Heart left ventricle (tissue), 16 donors: ENCODE results near the gene PI4K2A. TPM values are rescaled to one million over a fixed set of nuclear protein-coding genes. Genes with fewer than 3 reads are reported as not detected.

Experiments used
- ATAC-seq, 4 donors: fragments of 200-7000 bp; cut with Tn5 transposase; one replicate each; pipeline ENCODE4 v1.9.1; 2020 to 2022; ENCODE audit warnings: moderate library complexity in 4 of 4, mild to moderate bottlenecking in 3 of 4, moderate number of reproducible peaks in 1 of 4
- DNase-seq, 5 donors: peaks; one replicate each; pipeline ENCODE4 v3.0.0-alpha.2; 2020
- H3K27ac ChIP-seq, 12 donors: fragments of 200-600 bp; sonication (generic) in 4 of 12; one replicate each; pipeline versions ENCODE4 v1.5.0 to v1.8.0; 2016 to 2022; ENCODE audit warnings: mild to moderate bottlenecking in 2 of 12
- H3K27me3 ChIP-seq, 9 donors: fragments of 200-600 bp; sonication (generic) in 2 of 9; one replicate each; pipeline versions ENCODE4 v1.5.1 to v1.8.0; 2016 to 2022; ENCODE audit warnings: mild to moderate bottlenecking in 3 of 9
- H3K36me3 ChIP-seq, 9 donors: fragments of 200-600 bp; sonication (generic) in 2 of 9; one replicate each; pipeline versions ENCODE4 v1.5.0 to v1.8.0; 2018 to 2022; ENCODE audit warnings: mild to moderate bottlenecking in 2 of 9
- H3K4me1 ChIP-seq, 12 donors: fragments of 200-600 bp; sonication (generic) in 4 of 12; one replicate each; pipeline versions ENCODE4 v1.5.0 to v1.8.0; 2016 to 2022; ENCODE audit warnings: mild to moderate bottlenecking in 3 of 12
- H3K4me3 ChIP-seq, 12 donors: fragments of 200-600 bp; sonication (generic) in 4 of 12; one replicate each; pipeline versions ENCODE4 v1.5.0 to v1.8.0; 2017 to 2022; ENCODE audit warnings: mild to moderate bottlenecking in 9 of 12, moderate library complexity in 4 of 12
- H3K9me3 ChIP-seq, 12 donors: fragments of 200-600 bp; sonication (generic) in 4 of 12; one replicate each; pipeline versions ENCODE4 v1.5.0 to v1.8.0; 2016 to 2022; ENCODE audit warnings: mild to moderate bottlenecking in 1 of 12
- CTCF ChIP-seq, 12 donors: fragments of 200-600 bp; sonication (generic) in 4 of 12; IDR thresholded peaks; one replicate each; pipeline versions ENCODE4 v1.5.0 to v1.8.0; 2018 to 2022; ENCODE audit warnings: antibody characterized with exemption in 12 of 12, mild to moderate bottlenecking in 5 of 12
- POLR2A ChIP-seq, 2 donors: fragments of 450-650 bp; IDR thresholded peaks; one replicate each; pipeline ENCODE4 v1.6.1; 2017; ENCODE audit warnings: antibody characterized with exemption in 2 of 2, mild to moderate bottlenecking in 2 of 2, moderate library complexity in 2 of 2
- WGBS, 4 donors: extraction: QIAGEN DNeasy Blood & Tissue Kit in 2 of 4; methylation state at CpG; one replicate each; pipeline versions ENCODE4 v1.1.5 to v1.1.7; 2013 to 2018; 5-methylcytosine and 5-hydroxymethylcytosine counted together
- intact Hi-C, 10 donors: fragments of 100-400 bp; cut with DNase I; formaldehyde crosslinking; loops; one replicate each; pipeline versions ENCODE4 v1.11.1 to v1.14.2; 2022
- polyA plus RNA-seq, 2 donors: library from polyadenylated mRNA; stranded (reverse); fragments of 200-250 nt; gene quantifications; one replicate each; pipeline ENCODE4 v1.2.3, GENCODE V29; 2013
- total RNA-seq, 9 donors: library from RNA; depleted of rRNA in 2 of 9; stranded (reverse); fragments of >200 nt in 2 of 9; fragmentation: NEBNext Ultra II Directional in 3 of 9; extraction: Animal tissue kit (Norgen Biotek cat#: 25700) in 3 of 9; gene quantifications; one replicate each; pipeline versions ENCODE4 v1.1.0 to v1.2.4, GENCODE V29; 2016 to 2023
- donor health status: ischemic (EF 13 %, LVEDD 7.1; RV severe dilation, severe dysfunction).
- donor health status: healthy with polysubstance abuse.
- donor health status: DM: no; HTN: yes; CAD: no.
- donor health status: DM: no; HTN: no; CAD: no.
- donor health status: ischemic (EF 25% LVEDD 6.9; RV normal size, moderate dysfunction).
- donor health status: ischemic (EF 25% LVEDD 5.7; RV mildly dilated, moderate dysfunction).
- donor health status: healthy.
- donor health status: DM: yes; HTN: yes; CAD: no.
- donor health status: ischemic (EF 35%, LVEDD 5.7; RV mildly dilated, moderate dysfunction).
- donor health status: nonischemic (EF 11% LVEDD 7.7; RV severe dilation, severe dysfunction).
- donor health status: DM: yes; HTN: yes; CAD: no.
- donor health status: PGD.
- donor health status: ischemic (EF 29% LVEDD 5.4; RV normal size, mild dysfunction).
- donor health status: nonischemic (EF 23%, LVEDD 6.1; RV moderate dilation, normal function).

PI4K2A gene
- total and polyA plus RNA-seq, 11 donors, result 5.6 to 36.8 (median 17.3) TPM

GRCh38 chr10:97713826-97714400 lies 73.4 kb downstream of the PI4K2A start:
- Histone ChIP-seq H3K36me3 (peaks cover 0 to 20% (median 0%) of the 10 kb centered on the region in 9 donors), H3K27ac (peak overlapping the region; percentile 81 to 98 (median 92)), H3K9me3 (no peaks in the 10 kb centered on the region), H3K4me3 (peak overlapping the region; percentile 50 to 86 (median 68)), H3K4me1 (peaks cover 0 to 68% (median 33%) of the 10 kb centered on the region in 12 donors), H3K27me3 (no peaks in the 10 kb centered on the region)
- no peak for TF ChIP-seq POLR2A (IDR thresholded peaks at IDR 0.05)
- TF ChIP-seq CTCF (IDR thresholded peaks at IDR 0.05), result peak in 5 of 12 donors; percentile 22 to 40 (median 30)
- peak; percentile 72 to 84 (median 76) for DNase-seq
- intact Hi-C loops, result loop anchor here in 3 of 10 donors (1.0 to 2.0 kb wide), 3 partner anchors 17 to 27 kb away; partner anchors contain the start of gene AVPI1 (in 1 of the 3)
- ATAC-seq, result peak in 3 of 4 donors; percentile 70 to 79 (median 70)
- WGBS, 4 donors, result 0 to 1% (median 0%) methylated on average over 9 to 69 of the region's 69 CpGs

GRCh38 chr10:97714401-97715258 lies 74.2 kb downstream of the PI4K2A start:
- Histone ChIP-seq H3K36me3 (peaks cover 0 to 20% (median 0%) of the 10 kb centered on the region in 9 donors), H3K27me3 (no peaks in the 10 kb centered on the region), H3K9me3 (no peaks in the 10 kb centered on the region), H3K4me1 (peaks cover 0 to 68% (median 29%) of the 10 kb centered on the region in 12 donors), H3K4me3 (peak overlapping the region; percentile 50 to 86 (median 68)), H3K27ac (peak overlapping the region; percentile 81 to 98 (median 92))
- DNase-seq (peak; percentile 73 to 85 (median 81)), ATAC-seq (peak; percentile 56 to 85 (median 76))
- TF ChIP-seq POLR2A (IDR thresholded peaks at IDR 0.05), result peak in 1 of 2 donors; percentile 50
- TF ChIP-seq CTCF (IDR thresholded peaks at IDR 0.05), result peak in 1 of 12 donors; percentile 10
- intact Hi-C loops, result loop anchor here in 2 of 10 donors (1.0 to 2.0 kb wide), 2 partner anchors 16 to 27 kb away; partner anchors contain the start of gene AVPI1 (in 1 of the 2)
- 4 to 7% (median 6%) methylated on average over 33 to 74 of the region's 74 CpGs for WGBS, 4 donors

GRCh38 chr10:97715259-97715874 lies 74.9 kb downstream of the PI4K2A start:
- TF ChIP-seq POLR2A (IDR thresholded peaks at IDR 0.05), result no peak
- TF ChIP-seq CTCF (IDR thresholded peaks at IDR 0.05), result no peak
- DNase-seq, result no peak
- H3K9me3 ChIP-seq, result no peaks in the 10 kb centered on the region
- intact Hi-C loops, result loop anchor here in 1 of 10 donors (2.0 kb wide), 1 partner anchor 15 kb away; no protein-coding TSS in a partner anchor
- H3K4me3 ChIP-seq, result peak overlapping the region in 10 of 12 donors; percentile 65 to 86 (median 68)
- H3K27me3 ChIP-seq, result no peaks in the 10 kb centered on the region
- ATAC-seq, result no peak
- peaks cover 0 to 63% (median 28%) of the 10 kb centered on the region in 12 donors for H3K4me1 ChIP-seq
- H3K36me3 ChIP-seq, result peaks cover 0 to 20% (median 0%) of the 10 kb centered on the region in 9 donors
- H3K27ac ChIP-seq, result peak overlapping the region; percentile 81 to 98 (median 92)
- WGBS, 4 donors, result 72 to 75% (median 73%) methylated on average over 8 of the region's 8 CpGs
